GOT3 (cell line): ENCODE results near the gene BCL2L13.

ENCODE experiments used
- DNase-seq: peaks from one replicate; lab custom pipeline; 2025; ENCODE audit warnings: mixed read lengths; lab: John Stamatoyannopoulos, UW

Gene BCL2L13

GRCh38 chr22:17726928-17727897 is 88.7 kb downstream of the BCL2L13 start:
- DNase-seq = no peak

GRCh38 chr22:17728786-17729185 is 90.2 kb downstream of the BCL2L13 start:
- no peak for DNase-seq

GRCh38 chr22:17729561-17729960 is 91.0 kb downstream of the BCL2L13 start:
- no peak for DNase-seq

- DNase-seq = no peak
These were observed 93.8 kb downstream of the BCL2L13 start for GRCh38 chr22:17732251-17732854.

- no peak for DNase-seq
These were observed 94.9 kb downstream of the BCL2L13 start for GRCh38 chr22:17733466-17733865.

- no peak for DNase-seq
These were observed 95.6 kb downstream of the BCL2L13 start for GRCh38 chr22:17734187-17734586.

GRCh38 chr22:17738386-17739128 is 100.0 kb downstream of the BCL2L13 start:
- no peak for DNase-seq

GRCh38 chr22:17739196-17739975 is 100.8 kb downstream of the BCL2L13 start:
- no peak for DNase-seq

GRCh38 chr22:17741866-17742526 is 103.4 kb downstream of the BCL2L13 start:
- DNase-seq = no peak

- DNase-seq = no peak
These were observed 104.0 kb downstream of the BCL2L13 start for GRCh38 chr22:17742527-17742902.

- no peak for DNase-seq
These were observed 105.3 kb downstream of the BCL2L13 start for GRCh38 chr22:17743661-17744411.

- DNase-seq = no peak
These were observed 105.9 kb downstream of the BCL2L13 start for GRCh38 chr22:17744430-17744829.

- DNase-seq = no peak
These were observed 108.4 kb downstream of the BCL2L13 start for GRCh38 chr22:17746916-17747315.

- DNase-seq = no peak
These were observed 110.2 kb downstream of the BCL2L13 start for GRCh38 chr22:17748555-17749353.

GRCh38 chr22:17749605-17750395 is 111.2 kb downstream of the BCL2L13 start:
- no peak for DNase-seq

GRCh38 chr22:17751596-17751995 is 113.0 kb downstream of the BCL2L13 start:
- no peak for DNase-seq

- DNase-seq = no peak
These were observed 114.9 kb downstream of the BCL2L13 start for GRCh38 chr22:17753401-17753989.

- DNase-seq = no peak
These were observed 115.8 kb downstream of the BCL2L13 start for GRCh38 chr22:17754233-17754925.
